NCI-H187 (cell line): ENCODE results near the gene NARS2.
A peak's percentile ranks its signal among the peaks of the same experiment; 100 is the strongest.
"Not testable (repeated sequence)": the region's sequence is repeated elsewhere in the genome, so short reads cannot be mapped to it uniquely, and the experiment has no call there.

Experiments used
- DNase-seq, 2 experiments: peaks; one replicate each; lab custom pipeline; 2025; lab: John Stamatoyannopoulos, UW

Gene NARS2

GRCh38 chr11:78574386-78575381 is at the start of gene NARS2:
Gene NARS2, minus strand, starts transcription at chr11:78574864. Its CDS starts 376 bp downstream, at chr11:78574488.
- peak; percentile 92 to 96 for DNase-seq

- no peak for DNase-seq
Measured at GRCh38 chr11:78622666-78623065, 48.0 kb upstream of the NARS2 start.

- DNase-seq = no peak
Measured at GRCh38 chr11:78620159-78620558, 45.5 kb upstream of the NARS2 start.

GRCh38 chr11:78615724-78616123 is 41.1 kb upstream of the NARS2 start:
- DNase-seq = no peak

GRCh38 chr11:78613378-78613813 is 38.7 kb upstream of the NARS2 start:
- DNase-seq = no peak

- DNase-seq = no peak
Measured at GRCh38 chr11:78612721-78613377, 38.2 kb upstream of the NARS2 start.

GRCh38 chr11:78609321-78609720 is 34.7 kb upstream of the NARS2 start:
- not testable (repeated sequence) for DNase-seq

GRCh38 chr11:78607696-78608095 is 33.0 kb upstream of the NARS2 start:
- DNase-seq = no peak

- no peak for DNase-seq
Measured at GRCh38 chr11:78606667-78607066, 32.0 kb upstream of the NARS2 start.

GRCh38 chr11:78605296-78605695 is 30.6 kb upstream of the NARS2 start:
- DNase-seq = no peak

- no peak for DNase-seq
Measured at GRCh38 chr11:78603792-78604191, 29.1 kb upstream of the NARS2 start.

- DNase-seq = not testable (repeated sequence)
Measured at GRCh38 chr11:78602771-78603170, 28.1 kb upstream of the NARS2 start.

GRCh38 chr11:78601066-78601465 is 26.4 kb upstream of the NARS2 start:
- DNase-seq = not testable (repeated sequence)

- DNase-seq = not testable (repeated sequence)
Measured at GRCh38 chr11:78597579-78597978, 22.9 kb upstream of the NARS2 start.

- DNase-seq = no peak
Measured at GRCh38 chr11:78595436-78596130, 20.9 kb upstream of the NARS2 start.

GRCh38 chr11:78594814-78595213 is 20.1 kb upstream of the NARS2 start:
- DNase-seq = no peak

- no peak for DNase-seq
Measured at GRCh38 chr11:78588517-78588916, 13.9 kb upstream of the NARS2 start.

GRCh38 chr11:78587446-78587845 is 12.8 kb upstream of the NARS2 start:
- DNase-seq = no peak

GRCh38 chr11:78586452-78587046 is 11.9 kb upstream of the NARS2 start:
- DNase-seq = no peak

GRCh38 chr11:78583889-78584288 is 9.2 kb upstream of the NARS2 start:
- DNase-seq = no peak

- DNase-seq = no peak
Measured at GRCh38 chr11:78577495-78577894, 2.8 kb upstream of the NARS2 start.

- DNase-seq = no peak
Measured at GRCh38 chr11:78576549-78577097, 2.0 kb upstream of the NARS2 start.
